ENCODE data around the gene CENPM.

Gene CENPM

GRCh38 chr22:41976961-41977566 lies 30.1 kb upstream of the CENPM start:
- Histone ChIP-seq H3K4me1 (peaks cover 0 to 14% (median 11%) of the 10 kb centered on the region in 4 donors), H3K27ac (no peak overlapping the region), H3K36me3 (no peaks in the 10 kb centered on the region), H3K27me3 (peaks cover 0 to 69% of the 10 kb centered on the region in 2 donors), H3K9me3 (no peaks in the 10 kb centered on the region), H3K4me3 (peak overlapping the region; percentile 33 to 50)
- TF ChIP-seq, protein P1, sequence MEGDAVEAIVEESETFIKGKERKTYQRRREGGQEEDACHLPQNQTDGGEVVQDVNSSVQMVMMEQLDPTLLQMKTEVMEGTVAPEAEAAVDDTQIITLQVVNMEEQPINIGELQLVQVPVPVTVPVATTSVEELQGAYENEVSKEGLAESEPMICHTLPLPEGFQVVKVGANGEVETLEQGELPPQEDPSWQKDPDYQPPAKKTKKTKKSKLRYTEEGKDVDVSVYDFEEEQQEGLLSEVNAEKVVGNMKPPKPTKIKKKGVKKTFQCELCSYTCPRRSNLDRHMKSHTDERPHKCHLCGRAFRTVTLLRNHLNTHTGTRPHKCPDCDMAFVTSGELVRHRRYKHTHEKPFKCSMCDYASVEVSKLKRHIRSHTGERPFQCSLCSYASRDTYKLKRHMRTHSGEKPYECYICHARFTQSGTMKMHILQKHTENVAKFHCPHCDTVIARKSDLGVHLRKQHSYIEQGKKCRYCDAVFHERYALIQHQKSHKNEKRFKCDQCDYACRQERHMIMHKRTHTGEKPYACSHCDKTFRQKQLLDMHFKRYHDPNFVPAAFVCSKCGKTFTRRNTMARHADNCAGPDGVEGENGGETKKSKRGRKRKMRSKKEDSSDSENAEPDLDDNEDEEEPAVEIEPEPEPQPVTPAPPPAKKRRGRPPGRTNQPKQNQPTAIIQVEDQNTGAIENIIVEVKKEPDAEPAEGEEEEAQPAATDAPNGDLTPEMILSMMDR (IDR thresholded peaks at IDR 0.05), result no peak
- intact Hi-C loops (cut with DNase I; ENCODE audit: low total_unique reads), result no loop called here
- no peak for DNase-seq

DNA sequence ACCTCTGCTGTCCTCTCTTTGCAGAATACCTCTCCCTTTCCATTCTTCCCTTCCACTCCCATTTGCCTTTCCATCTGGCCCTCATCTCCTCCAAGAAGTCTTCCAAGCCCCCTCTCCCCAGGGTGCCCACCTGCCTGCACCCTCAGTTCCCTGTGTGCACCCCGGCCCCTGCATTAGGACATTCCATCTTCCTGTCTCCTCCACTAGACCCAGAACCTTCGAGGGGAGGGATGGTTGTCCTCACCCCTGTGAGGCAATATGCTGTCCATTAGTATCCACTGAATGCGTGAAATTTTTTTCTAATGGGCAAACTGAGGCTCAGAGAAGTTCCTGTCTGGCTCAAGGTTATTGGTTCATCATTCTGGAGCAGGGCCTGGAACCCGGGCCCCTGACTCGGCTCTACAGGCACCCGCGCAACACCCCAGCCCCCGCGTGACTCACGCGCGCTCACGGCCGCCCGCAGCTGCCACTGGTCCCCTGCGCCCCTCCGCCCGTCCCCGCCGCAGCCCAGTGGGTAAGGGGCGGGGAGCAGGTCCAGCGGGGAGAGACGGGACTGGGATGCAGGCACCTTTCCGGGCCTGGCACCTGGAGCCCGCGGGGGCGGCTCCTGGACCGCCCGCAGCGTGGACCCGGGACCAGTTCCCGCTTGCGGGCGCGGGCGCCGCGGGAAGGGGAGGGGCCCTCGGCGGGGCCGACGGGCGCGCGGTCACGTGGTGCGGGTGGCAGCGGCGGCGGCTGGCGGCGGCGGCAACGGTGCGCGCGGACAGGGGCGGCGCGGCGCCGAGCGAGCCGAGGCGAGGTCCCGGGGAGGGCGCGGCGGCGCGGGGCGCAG lies 29.3 kb upstream of the CENPM start:
- Histone ChIP-seq H3K9me3 (no peaks in the 10 kb centered on the region), H3K36me3 (no peaks in the 10 kb centered on the region), H3K4me3 (peak overlapping the region; percentile 33 to 50), H3K4me1 (peaks cover 0 to 14% (median 11%) of the 10 kb centered on the region in 4 donors), H3K27me3 (peaks cover 0 to 77% of the 10 kb centered on the region in 2 donors), H3K27ac (no peak overlapping the region)
- intact Hi-C loops (cut with DNase I; ENCODE audit: low total_unique reads), result no loop called here
- DNase-seq, result no peak
- TF ChIP-seq, protein P1 (IDR thresholded peaks at IDR 0.05), result no peak

DNA sequence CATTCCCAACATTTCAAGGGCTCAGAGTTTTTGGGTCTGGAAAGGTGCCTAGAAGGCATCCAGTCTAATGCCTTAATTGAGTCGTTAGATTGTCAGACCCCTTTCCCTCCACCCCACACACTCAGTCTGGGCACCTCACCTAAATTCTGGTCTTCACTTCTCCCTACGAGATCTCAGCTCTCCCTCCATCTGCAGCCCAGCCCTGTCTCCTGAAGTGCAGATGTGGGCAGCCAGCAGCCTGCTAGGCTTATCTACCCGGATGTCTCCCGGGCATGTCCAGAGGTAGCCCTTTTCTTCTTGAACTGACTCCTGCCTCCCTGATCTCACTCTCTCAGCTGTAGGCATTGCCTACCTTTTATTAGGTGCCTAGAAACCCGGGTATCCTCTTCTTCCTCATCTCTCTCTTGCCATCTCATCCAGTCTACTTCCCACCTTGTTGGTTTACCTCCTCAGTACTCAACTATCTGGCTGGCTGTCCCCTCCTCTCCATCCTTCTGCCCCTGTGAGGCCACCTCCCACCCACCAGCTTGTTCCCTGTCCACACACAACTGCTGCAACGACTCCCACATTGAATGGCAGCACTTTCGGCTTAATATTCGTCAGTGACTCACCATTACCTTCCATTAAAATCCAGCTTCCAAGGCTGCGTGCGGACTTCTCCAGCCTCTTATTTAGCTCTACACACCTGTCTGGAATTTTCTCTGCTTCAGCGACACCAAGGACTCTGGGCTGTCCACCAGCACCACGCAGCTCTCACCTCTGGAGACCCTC lies 28.5 kb upstream of the CENPM start:
- H3K27me3 ChIP-seq, result peaks cover 0 to 82% of the 10 kb centered on the region in 2 donors
- no peak overlapping the region for H3K27ac ChIP-seq
- H3K9me3 ChIP-seq, result no peaks in the 10 kb centered on the region
- TF ChIP-seq, protein P1 (IDR thresholded peaks at IDR 0.05), result no peak
- no peak for DNase-seq
- intact Hi-C loops (cut with DNase I; ENCODE audit: low total_unique reads), result no loop called here
- H3K36me3 ChIP-seq, result no peaks in the 10 kb centered on the region
- H3K4me1 ChIP-seq, result peaks cover 0 to 14% (median 11%) of the 10 kb centered on the region in 4 donors
- no peak overlapping the region for H3K4me3 ChIP-seq

DNA sequence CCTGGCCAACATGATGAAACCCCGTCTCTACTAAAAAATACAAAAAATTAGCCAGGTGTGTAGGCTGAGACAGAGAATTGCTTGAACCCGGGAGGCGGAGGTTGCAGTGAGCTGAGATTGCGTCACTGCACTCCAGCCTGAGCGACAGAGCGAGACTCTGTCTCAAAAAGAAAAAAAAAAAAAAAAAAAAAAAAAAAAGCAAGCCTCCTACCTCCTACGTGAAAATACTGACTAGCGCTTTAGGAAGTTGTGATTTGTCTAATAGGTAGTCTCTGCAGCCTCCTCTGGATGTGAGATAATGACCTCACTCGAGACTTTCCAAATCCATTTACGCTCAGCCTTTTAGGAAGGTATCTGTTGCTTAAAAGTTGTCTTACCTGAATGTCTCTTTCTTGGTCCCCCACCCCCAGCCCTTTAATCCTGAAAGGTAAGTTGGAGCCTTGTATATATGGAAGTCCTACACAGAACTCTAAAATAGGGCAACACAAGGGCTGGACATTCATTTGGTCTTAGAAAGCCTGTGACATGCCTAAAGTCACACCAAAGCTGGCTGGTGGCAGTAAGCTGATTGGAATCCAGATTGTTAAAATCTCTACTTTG lies 27.8 kb upstream of the CENPM start:
- peaks cover 0 to 84% of the 10 kb centered on the region in 2 donors for H3K27me3 ChIP-seq
- no peak overlapping the region for H3K4me3 ChIP-seq
- DNase-seq, result no peak
- TF ChIP-seq, protein P1 (IDR thresholded peaks at IDR 0.05), result no peak
- no peaks in the 10 kb centered on the region for H3K36me3 ChIP-seq
- no peak overlapping the region for H3K27ac ChIP-seq
- intact Hi-C loops (cut with DNase I; ENCODE audit: low total_unique reads), result no loop called here
- peaks cover 0 to 14% (median 11%) of the 10 kb centered on the region in 4 donors for H3K4me1 ChIP-seq
- no peaks in the 10 kb centered on the region for H3K9me3 ChIP-seq

DNA sequence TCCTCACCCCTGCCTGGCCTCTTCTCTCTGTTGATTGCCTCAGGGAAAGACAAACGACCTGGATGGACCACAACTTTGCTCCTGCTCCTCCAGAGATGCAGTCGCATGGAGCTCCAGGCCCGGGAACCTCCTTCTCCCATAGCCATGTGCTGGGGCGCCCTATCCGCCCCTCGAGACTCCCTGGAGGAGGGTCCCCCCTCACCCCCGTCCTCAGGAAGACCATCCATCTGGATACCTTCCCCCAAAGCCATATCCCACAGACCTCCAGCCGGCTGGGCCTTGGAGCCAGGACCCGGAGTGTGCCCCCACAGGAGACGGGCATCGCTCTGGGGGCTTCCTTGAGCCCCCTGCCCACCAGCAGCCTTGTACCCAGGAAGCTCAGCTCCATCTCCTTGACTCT lies 24.5 kb upstream of the CENPM start:
- Histone ChIP-seq H3K4me3 (no peak overlapping the region), H3K4me1 (peaks cover 0 to 6% (median 3%) of the 10 kb centered on the region in 4 donors), H3K27ac (no peak overlapping the region), H3K36me3 (no peaks in the 10 kb centered on the region), H3K9me3 (no peaks in the 10 kb centered on the region), H3K27me3 (peaks cover 0 to 73% of the 10 kb centered on the region in 2 donors)
- intact Hi-C loops (cut with DNase I; ENCODE audit: low total_unique reads), result no loop called here
- DNase-seq, result no peak
- TF ChIP-seq, protein P1 (IDR thresholded peaks at IDR 0.05), result no peak
